Measurements from ENCODE around the gene DTX1. TPM values are rescaled to one million over a fixed set of nuclear protein-coding genes. Genes with fewer than 3 reads are reported as not detected.

DTX1 gene
- total and polyA plus RNA-seq, 5 donors from 2014 or later = 0.64 to 7.8 (median 0.95) TPM

DNA sequence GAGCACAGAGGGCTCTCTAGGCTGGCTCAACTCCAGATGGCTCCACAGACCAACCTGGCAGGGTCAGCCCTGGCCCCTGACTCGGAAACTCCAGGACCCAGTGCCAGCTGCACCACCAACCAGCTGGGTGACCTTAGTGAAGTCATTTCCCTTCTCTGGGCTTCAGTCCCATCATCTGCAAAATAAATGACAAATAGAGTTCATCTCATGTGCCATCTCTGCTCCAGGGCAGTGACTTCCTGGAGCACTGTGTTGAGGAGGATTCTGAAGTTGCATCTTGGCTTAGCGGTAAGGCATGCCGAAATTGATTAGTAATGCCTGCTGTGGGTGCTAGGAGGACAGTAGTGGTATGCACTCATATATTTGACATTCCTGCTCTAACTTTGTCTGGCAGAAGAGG lies 31.5 kb downstream of the DTX1 start:
- Histone ChIP-seq H3K4me1 (ENCODE audit: control insufficient read depth, insufficient read depth, low read length, poor library complexity, severe bottlenecking) (peaks cover 60% of the 10 kb centered on the region), H3K4me3 (ENCODE audit: low read depth, low read length) (no peak overlapping the region), H3K27me3 (ENCODE audit: control insufficient read depth, insufficient read depth, low read length) (no peaks in the 10 kb centered on the region), H3K36me3 (ENCODE audit: control insufficient read depth, insufficient read depth, low read length) (no peaks in the 10 kb centered on the region), H3K27ac (ENCODE audit: insufficient read depth, low read length, poor library complexity, severe bottlenecking) (peak overlapping the region; percentile 62), H3K9me3 (ENCODE audit: control insufficient read depth in 2 of 2, low read length in 2 of 2) (no peaks in the 10 kb centered on the region)
- Mint-ChIP-seq H3K9me3 (no peaks in the 10 kb centered on the region), H3K27me3 (no peaks in the 10 kb centered on the region), H3K4me1 (peaks cover 14 to 94% (median 63%) of the 10 kb centered on the region in 4 donors), H3K4me3 (peak overlapping the region in 3 of 4 donors; percentile 73 to 85 (median 78)), H3K27ac (peak overlapping the region; percentile 84 to 93 (median 90)), H3K36me3 (peaks cover 14% of the 10 kb centered on the region)
- DNase-seq (no peak), ATAC-seq (ENCODE audit: low read depth in 2 of 2) (no peak)

DNA sequence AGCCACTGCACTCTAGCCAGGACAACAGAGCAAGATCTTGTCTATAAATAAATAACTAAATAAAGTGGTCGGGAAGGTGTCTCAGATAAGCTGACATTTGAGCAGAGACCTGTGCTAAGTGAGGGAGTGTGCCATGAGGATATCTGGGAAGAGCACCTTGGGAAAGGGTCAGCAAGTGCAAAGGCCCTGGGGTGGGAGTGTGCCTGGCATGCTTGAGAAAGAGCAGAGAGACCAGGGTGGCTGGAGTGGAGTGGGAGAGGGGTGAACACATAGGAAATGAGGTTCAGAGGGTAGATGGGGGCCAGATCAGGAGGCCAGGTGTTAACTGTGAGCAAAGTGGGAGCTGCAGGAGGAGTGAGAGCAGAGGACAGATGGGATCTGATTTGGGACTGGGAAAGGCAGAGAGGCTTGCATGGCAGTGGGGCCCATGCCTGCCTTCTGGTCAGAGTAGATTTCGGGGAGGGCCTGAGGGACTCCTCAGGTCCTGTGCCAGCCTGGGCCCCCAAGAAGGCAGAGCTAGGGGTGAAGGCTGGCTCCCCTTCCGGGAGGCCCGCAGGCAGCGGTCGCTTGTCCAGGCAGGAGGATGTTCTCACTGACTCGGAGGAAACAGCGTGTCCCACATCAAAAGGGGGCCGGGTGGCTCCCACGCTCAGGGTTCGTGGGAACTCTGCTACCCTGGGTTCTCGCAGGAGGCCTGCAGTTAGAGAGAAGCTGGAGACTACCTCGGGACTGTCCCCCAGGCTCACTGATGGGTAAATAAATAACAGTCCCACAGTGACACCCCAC lies 32.6 kb downstream of the DTX1 start:
- Histone ChIP-seq H3K36me3 (ENCODE audit: control insufficient read depth, insufficient read depth, low read length) (no peaks in the 10 kb centered on the region), H3K4me3 (ENCODE audit: low read depth, low read length) (peak overlapping the region; percentile 58), H3K27me3 (ENCODE audit: control insufficient read depth, insufficient read depth, low read length) (no peaks in the 10 kb centered on the region), H3K4me1 (ENCODE audit: control insufficient read depth, insufficient read depth, low read length, poor library complexity, severe bottlenecking) (peaks cover 60% of the 10 kb centered on the region), H3K9me3 (ENCODE audit: control insufficient read depth in 2 of 2, low read length in 2 of 2) (no peaks in the 10 kb centered on the region), H3K27ac (ENCODE audit: insufficient read depth, low read length, poor library complexity, severe bottlenecking) (peak overlapping the region; percentile 76)
- H3K36me3 Mint-ChIP-seq = peaks cover 14% of the 10 kb centered on the region
- no peaks in the 10 kb centered on the region for H3K27me3 Mint-ChIP-seq
- DNase-seq = peak in 2 of 3 donors; percentile 32 to 76
- no peaks in the 10 kb centered on the region for H3K9me3 Mint-ChIP-seq
- peak overlapping the region; percentile 84 to 93 (median 90) for H3K27ac Mint-ChIP-seq
- peak; percentile 51 to 57 for ATAC-seq (ENCODE audit: low read depth in 2 of 2)
- peaks cover 14 to 93% (median 61%) of the 10 kb centered on the region in 4 donors for H3K4me1 Mint-ChIP-seq
- H3K4me3 Mint-ChIP-seq = peak overlapping the region; percentile 24 to 78 (median 75)

DNA sequence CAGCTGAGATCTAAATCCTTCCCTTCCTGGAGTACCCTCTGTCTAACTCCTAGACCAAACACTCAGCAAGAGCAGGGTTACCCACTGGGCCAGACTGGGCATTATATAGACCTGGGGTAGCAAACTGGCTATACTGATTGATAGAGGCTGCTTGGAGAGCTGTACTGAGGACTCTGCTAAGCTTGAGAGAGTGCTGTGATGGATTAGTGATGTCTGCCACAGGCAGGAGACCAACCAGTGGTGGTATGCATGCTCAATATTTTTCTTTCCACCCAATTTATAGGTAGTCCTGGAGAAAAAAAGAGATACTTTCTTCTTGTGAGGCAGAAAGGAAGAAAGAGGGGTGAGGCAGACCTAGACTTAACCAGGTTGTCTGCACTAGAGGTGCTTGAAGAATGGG lies 33.3 kb downstream of the DTX1 start:
- Mint-ChIP-seq H3K27ac (peak overlapping the region; percentile 84 to 93 (median 90)), H3K27me3 (no peaks in the 10 kb centered on the region), H3K36me3 (peaks cover 14% of the 10 kb centered on the region), H3K9me3 (no peaks in the 10 kb centered on the region), H3K4me1 (peaks cover 14 to 86% (median 61%) of the 10 kb centered on the region in 4 donors), H3K4me3 (peak overlapping the region; percentile 24 to 78 (median 75))
- Histone ChIP-seq H3K4me1 (ENCODE audit: control insufficient read depth, insufficient read depth, low read length, poor library complexity, severe bottlenecking) (peaks cover 60% of the 10 kb centered on the region), H3K27ac (ENCODE audit: insufficient read depth, low read length, poor library complexity, severe bottlenecking) (peak overlapping the region; percentile 76), H3K36me3 (ENCODE audit: control insufficient read depth, insufficient read depth, low read length) (no peaks in the 10 kb centered on the region), H3K4me3 (ENCODE audit: low read depth, low read length) (peak overlapping the region; percentile 58), H3K27me3 (ENCODE audit: control insufficient read depth, insufficient read depth, low read length) (no peaks in the 10 kb centered on the region), H3K9me3 (ENCODE audit: control insufficient read depth in 2 of 2, low read length in 2 of 2) (no peaks in the 10 kb centered on the region)
- ATAC-seq (ENCODE audit: low read depth in 2 of 2) (peak in 1 of 2 donors; percentile 15), DNase-seq (no peak)

DNA sequence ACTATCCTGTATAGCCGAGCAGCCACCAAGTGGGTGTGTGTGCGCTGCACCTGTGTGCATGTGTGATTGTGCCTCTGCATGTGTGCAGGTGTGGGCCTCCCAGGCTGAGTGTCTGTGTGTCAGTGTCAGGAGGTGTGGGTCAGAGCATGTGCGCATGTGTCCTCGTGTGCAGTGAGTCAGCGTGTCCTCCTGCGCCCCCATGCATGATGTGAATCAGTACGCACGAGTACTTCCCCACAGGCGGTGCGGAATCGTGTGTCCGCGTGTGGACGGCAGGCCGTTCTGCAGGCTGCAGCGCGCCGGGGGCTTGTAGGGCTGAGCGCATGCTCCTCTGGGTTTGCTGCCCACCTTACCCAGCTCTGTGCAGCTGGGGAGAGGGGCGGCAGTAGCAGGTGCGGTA lies 34.2 kb downstream of the DTX1 start:
- Mint-ChIP-seq H3K27me3 (no peaks in the 10 kb centered on the region), H3K36me3 (peaks cover 14% of the 10 kb centered on the region), H3K4me3 (peak overlapping the region in 3 of 4 donors; percentile 33 to 73 (median 48)), H3K9me3 (no peaks in the 10 kb centered on the region), H3K4me1 (peaks cover 8 to 82% (median 59%) of the 10 kb centered on the region in 4 donors), H3K27ac (peak overlapping the region; percentile 84 to 93 (median 85))
- no peak overlapping the region for H3K4me3 ChIP-seq (ENCODE audit: low read depth, low read length)
- DNase-seq (no peak), ATAC-seq (ENCODE audit: low read depth in 2 of 2) (no peak)
- no peak overlapping the region for H3K27ac ChIP-seq (ENCODE audit: insufficient read depth, low read length, poor library complexity, severe bottlenecking)
- no peaks in the 10 kb centered on the region for H3K9me3 ChIP-seq (ENCODE audit: control insufficient read depth in 2 of 2, low read length in 2 of 2)
- H3K36me3 ChIP-seq (ENCODE audit: control insufficient read depth, insufficient read depth, low read length) = no peaks in the 10 kb centered on the region
- peaks cover 60% of the 10 kb centered on the region for H3K4me1 ChIP-seq (ENCODE audit: control insufficient read depth, insufficient read depth, low read length, poor library complexity, severe bottlenecking)
- no peaks in the 10 kb centered on the region for H3K27me3 ChIP-seq (ENCODE audit: control insufficient read depth, insufficient read depth, low read length)

DNA sequence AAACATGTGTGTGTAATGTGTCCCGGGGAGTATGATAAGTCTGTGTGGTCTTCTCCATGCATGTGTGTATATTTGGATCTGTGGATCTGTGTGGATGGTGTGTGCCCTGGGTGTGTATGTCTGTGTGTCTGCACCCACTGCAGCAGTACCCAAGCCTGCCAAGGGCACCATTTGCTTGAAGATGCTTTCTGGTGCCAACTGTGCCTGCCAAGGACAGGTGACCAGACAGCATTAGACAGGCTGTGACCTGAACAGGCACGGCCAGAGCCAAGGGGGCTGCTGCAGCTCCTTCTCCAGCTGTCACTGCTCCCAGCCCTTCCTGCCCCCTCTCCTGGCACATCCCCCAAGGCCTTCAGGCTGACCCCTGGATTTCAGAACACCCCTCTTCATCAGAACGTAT lies 35.0 kb downstream of the DTX1 start:
- H3K36me3 ChIP-seq (ENCODE audit: control insufficient read depth, insufficient read depth, low read length) = no peaks in the 10 kb centered on the region
- no peak for DNase-seq
- ATAC-seq (ENCODE audit: low read depth in 2 of 2) = no peak
- Mint-ChIP-seq H3K4me1 (peaks cover 8 to 74% (median 52%) of the 10 kb centered on the region in 4 donors), H3K4me3 (peak overlapping the region in 3 of 4 donors; percentile 19 to 56 (median 48)), H3K27me3 (no peaks in the 10 kb centered on the region), H3K27ac (peak overlapping the region; percentile 48 to 93 (median 85)), H3K36me3 (peaks cover 14% of the 10 kb centered on the region), H3K9me3 (no peaks in the 10 kb centered on the region)
- no peaks in the 10 kb centered on the region for H3K27me3 ChIP-seq (ENCODE audit: control insufficient read depth, insufficient read depth, low read length)
- H3K27ac ChIP-seq (ENCODE audit: insufficient read depth, low read length, poor library complexity, severe bottlenecking) = no peak overlapping the region
- no peak overlapping the region for H3K4me3 ChIP-seq (ENCODE audit: low read depth, low read length)
- H3K4me1 ChIP-seq (ENCODE audit: control insufficient read depth, insufficient read depth, low read length, poor library complexity, severe bottlenecking) = peaks cover 53% of the 10 kb centered on the region
- H3K9me3 ChIP-seq (ENCODE audit: control insufficient read depth in 2 of 2, low read length in 2 of 2) = no peaks in the 10 kb centered on the region

DNA sequence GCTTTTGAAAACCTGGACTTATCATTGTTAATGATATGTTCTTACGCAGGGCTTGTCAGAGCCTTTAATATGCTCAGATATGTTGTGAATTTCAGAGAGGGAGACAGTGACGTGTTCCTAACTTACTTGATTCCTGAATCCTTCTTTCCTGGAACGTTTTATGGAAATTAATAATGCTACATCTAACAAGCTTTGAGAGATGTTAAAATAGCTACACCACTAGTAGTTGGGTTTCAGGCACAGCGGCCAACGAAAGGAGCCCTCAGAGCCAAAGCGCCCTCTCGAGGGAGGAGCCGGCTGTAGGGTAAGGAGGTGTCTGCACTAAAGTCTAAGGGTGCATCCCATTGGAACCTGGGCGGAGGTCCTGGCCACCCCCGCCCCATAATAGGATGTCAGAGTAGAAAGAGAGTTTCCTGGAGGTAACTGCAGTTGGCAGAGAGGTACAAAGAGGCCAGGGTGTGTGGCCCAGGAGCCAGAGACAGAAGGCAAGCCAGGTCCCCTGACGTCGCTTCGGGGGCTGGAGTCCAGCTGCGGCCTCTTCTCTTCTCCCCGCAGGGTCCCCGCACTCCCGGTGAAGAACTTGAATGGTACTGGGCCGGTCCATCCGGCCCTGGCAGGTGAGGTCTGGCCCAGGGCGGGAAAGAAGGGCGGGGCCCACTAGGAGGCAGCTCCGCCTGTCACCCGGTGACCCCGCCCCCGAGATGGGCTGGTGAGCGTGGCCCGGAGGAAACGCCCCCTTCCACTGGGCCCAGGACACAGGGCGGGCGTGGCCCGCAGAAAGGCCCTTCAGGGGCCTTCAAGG lies 36.3 kb downstream of the DTX1 start:
- Mint-ChIP-seq H3K27ac (peak overlapping the region; percentile 35 to 93 (median 81)), H3K27me3 (no peaks in the 10 kb centered on the region), H3K4me1 (peaks cover 8 to 65% (median 43%) of the 10 kb centered on the region in 4 donors), H3K36me3 (peaks cover 14% of the 10 kb centered on the region), H3K9me3 (peaks cover 0 to 1% (median 0%) of the 10 kb centered on the region in 7 donors), H3K4me3 (peak overlapping the region in 2 of 4 donors; percentile 13 to 46)
- Histone ChIP-seq H3K4me3 (ENCODE audit: low read depth, low read length) (no peak overlapping the region), H3K27ac (ENCODE audit: insufficient read depth, low read length, poor library complexity, severe bottlenecking) (no peak overlapping the region), H3K36me3 (ENCODE audit: control insufficient read depth, insufficient read depth, low read length) (no peaks in the 10 kb centered on the region), H3K4me1 (ENCODE audit: control insufficient read depth, insufficient read depth, low read length, poor library complexity, severe bottlenecking) (peaks cover 40% of the 10 kb centered on the region), H3K9me3 (ENCODE audit: control insufficient read depth in 2 of 2, low read length in 2 of 2) (no peaks in the 10 kb centered on the region), H3K27me3 (ENCODE audit: control insufficient read depth, insufficient read depth, low read length) (no peaks in the 10 kb centered on the region)
- DNase-seq = no peak
- ATAC-seq (ENCODE audit: low read depth in 2 of 2) = no peak

DNA sequence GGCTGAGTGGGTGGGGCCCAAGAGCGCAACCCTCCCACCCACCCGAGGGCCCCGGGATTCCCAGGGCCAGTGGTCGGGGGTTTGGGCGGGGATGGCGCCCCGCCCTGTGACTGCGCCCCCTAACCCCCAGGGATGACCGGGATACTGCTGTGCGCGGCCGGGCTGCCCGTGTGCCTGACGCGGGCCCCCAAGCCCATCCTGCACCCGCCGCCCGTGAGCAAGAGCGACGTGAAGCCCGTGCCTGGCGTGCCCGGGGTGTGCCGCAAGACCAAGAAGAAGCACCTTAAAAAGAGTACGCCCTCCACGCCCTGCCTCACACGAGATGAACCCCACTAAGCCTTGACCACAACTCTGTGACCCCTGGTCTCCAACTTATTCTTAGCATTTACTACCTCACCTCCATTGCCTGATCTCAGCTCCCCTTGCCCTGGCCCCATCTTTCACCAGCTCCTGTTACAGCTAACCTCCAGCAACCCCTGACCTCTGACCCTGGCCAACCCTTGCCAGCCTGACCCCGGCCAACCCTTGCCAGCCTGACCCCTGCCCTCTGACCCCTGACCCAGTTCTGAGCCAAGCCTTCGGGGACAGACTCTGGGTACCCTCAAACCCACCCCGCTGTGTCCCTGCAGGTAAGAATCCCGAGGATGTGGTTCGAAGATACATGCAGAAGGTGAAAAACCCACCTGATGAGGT lies 37.0 kb downstream of the DTX1 start:
- Histone ChIP-seq H3K4me3 (ENCODE audit: low read depth, low read length) (no peak overlapping the region), H3K36me3 (ENCODE audit: control insufficient read depth, insufficient read depth, low read length) (no peaks in the 10 kb centered on the region), H3K9me3 (ENCODE audit: control insufficient read depth in 2 of 2, low read length in 2 of 2) (no peaks in the 10 kb centered on the region), H3K27ac (ENCODE audit: insufficient read depth, low read length, poor library complexity, severe bottlenecking) (no peak overlapping the region), H3K27me3 (ENCODE audit: control insufficient read depth, insufficient read depth, low read length) (no peaks in the 10 kb centered on the region), H3K4me1 (ENCODE audit: control insufficient read depth, insufficient read depth, low read length, poor library complexity, severe bottlenecking) (peaks cover 36% of the 10 kb centered on the region)
- H3K36me3 Mint-ChIP-seq = peaks cover 14% of the 10 kb centered on the region
- no peaks in the 10 kb centered on the region for H3K27me3 Mint-ChIP-seq
- H3K9me3 Mint-ChIP-seq = peaks cover 0 to 1% (median 0%) of the 10 kb centered on the region in 7 donors
- DNase-seq (no peak), ATAC-seq (ENCODE audit: low read depth in 2 of 2) (no peak)
- H3K4me1 Mint-ChIP-seq = peaks cover 1 to 63% (median 41%) of the 10 kb centered on the region in 4 donors
- H3K4me3 Mint-ChIP-seq = no peak overlapping the region
- peak overlapping the region in 1 of 3 donors; percentile 36 for H3K27ac Mint-ChIP-seq
